ENCODE measurements around the gene PLXNA4.

The PLXNA4 gene

DNA sequence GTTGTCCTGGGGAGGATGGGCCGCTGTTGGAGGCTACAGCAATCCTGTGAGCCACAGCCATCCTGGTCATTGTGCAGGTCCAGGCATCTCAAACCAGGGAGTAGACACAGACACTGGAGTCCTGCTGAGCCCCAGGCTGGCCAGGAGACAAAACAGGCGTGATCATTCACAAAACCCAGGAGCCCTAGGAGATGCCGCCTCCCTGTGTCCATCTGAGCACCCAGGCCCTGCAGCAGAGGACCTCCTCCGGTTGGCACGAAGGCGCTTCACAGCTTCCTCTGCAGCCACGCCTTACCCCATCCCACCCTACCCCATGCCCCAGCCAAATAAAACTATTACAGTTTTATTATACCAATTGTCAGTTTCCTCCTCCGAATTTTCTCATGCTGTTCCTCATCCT lies 183.6 kb downstream of the PLXNA4 start (continued):
- TF ChIP-seq ZNF654 (tag by site-specific recombination; IDR thresholded peaks at IDR 0.05; ENCODE audit: low read depth): no peak
- TF ChIP-seq ZNF548 (tag by site-specific recombination; IDR thresholded peaks at IDR 0.05): no peak
- TF ChIP-seq, protein P1, sequence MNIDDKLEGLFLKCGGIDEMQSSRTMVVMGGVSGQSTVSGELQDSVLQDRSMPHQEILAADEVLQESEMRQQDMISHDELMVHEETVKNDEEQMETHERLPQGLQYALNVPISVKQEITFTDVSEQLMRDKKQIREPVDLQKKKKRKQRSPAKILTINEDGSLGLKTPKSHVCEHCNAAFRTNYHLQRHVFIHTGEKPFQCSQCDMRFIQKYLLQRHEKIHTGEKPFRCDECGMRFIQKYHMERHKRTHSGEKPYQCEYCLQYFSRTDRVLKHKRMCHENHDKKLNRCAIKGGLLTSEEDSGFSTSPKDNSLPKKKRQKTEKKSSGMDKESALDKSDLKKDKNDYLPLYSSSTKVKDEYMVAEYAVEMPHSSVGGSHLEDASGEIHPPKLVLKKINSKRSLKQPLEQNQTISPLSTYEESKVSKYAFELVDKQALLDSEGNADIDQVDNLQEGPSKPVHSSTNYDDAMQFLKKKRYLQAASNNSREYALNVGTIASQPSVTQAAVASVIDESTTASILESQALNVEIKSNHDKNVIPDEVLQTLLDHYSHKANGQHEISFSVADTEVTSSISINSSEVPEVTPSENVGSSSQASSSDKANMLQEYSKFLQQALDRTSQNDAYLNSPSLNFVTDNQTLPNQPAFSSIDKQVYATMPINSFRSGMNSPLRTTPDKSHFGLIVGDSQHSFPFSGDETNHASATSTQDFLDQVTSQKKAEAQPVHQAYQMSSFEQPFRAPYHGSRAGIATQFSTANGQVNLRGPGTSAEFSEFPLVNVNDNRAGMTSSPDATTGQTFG (tag by site-specific recombination; IDR thresholded peaks at IDR 0.05; ENCODE audit: borderline replicate concordance): no peak
- TF ChIP-seq ZNF626 (tag by site-specific recombination; IDR thresholded peaks at IDR 0.05): no peak
- no peak for TF ChIP-seq ZNF501 (tag by site-specific recombination; IDR thresholded peaks at IDR 0.05)
- TF ChIP-seq, protein P2, sequence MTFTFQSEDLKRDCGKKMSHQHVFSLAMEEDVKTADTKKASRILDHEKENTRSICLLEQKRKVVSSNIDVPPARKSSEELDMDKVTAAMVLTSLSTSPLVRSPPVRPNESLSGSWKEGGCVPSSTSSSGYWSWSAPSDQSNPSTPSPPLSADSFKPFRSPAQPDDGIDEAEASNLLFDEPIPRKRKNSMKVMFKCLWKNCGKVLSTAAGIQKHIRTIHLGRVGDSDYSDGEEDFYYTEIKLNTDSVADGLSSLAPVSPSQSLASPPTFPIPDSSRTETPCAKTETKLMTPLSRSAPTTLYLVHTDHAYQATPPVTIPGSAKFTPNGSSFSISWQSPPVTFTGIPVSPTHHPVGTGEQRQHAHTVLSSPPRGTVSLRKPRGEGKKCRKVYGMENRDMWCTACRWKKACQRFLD (tag by site-specific recombination; IDR thresholded peaks at IDR 0.05): no peak

DNA sequence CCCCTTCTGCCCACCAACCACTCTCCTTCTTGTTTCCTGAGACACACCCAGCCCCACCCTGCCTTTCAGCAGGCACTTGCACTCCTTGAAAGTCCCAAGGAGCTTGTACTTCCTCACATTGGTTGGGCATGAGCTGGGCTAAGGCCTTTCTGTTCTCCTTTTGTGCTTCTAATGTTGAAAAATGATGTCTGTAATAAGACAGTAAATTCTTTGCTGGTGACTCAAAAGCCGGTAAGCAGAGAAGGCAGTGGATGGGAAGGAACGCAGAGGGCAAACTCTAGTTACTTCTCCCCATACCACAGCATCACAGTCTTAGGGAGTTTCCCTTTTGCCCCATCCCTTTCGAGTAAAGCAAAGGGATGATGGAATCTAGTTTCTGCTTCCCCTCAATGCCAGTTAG lies 185.6 kb downstream of the PLXNA4 start:
- Histone ChIP-seq H3K9me3 (ENCODE audit: control insufficient read depth, insufficient read depth, low read depth, low read length) (no peaks in the 10 kb centered on the region), H3K36me3 (ENCODE audit: control insufficient read depth in 2 of 2, insufficient read depth in 1 of 2, low read length in 2 of 2) (no peaks in the 10 kb centered on the region), H3K4me1 (ENCODE audit: control insufficient read depth, insufficient read depth, low read length) (no peaks in the 10 kb centered on the region), H3K4me3 (ENCODE audit: low read depth, low read length) (no peak overlapping the region), H3K27ac (ENCODE audit: extremely low read depth, low read depth, low read length) (no peak overlapping the region)
- ChIA-PET POLR2A (no interaction called here), CTCF (interaction anchor here (0.8 kb wide), 1 partner anchor 25 kb away, joined by 4 read pairs; no protein-coding TSS in a partner anchor)
- TF ChIP-seq ZFHX2 (tag by site-specific recombination; conservative IDR thresholded peaks at IDR 0.05) (no peak), ZNF664 (tag by site-specific recombination; IDR thresholded peaks at IDR 0.05) (no peak), ZNF266 (tag by site-specific recombination; IDR thresholded peaks at IDR 0.05; ENCODE audit: low read depth) (no peak), ZNF16 (tag by site-specific recombination; IDR thresholded peaks at IDR 0.05; ENCODE audit: low read depth) (no peak), ZBTB48 (tag by site-specific recombination; IDR thresholded peaks at IDR 0.05) (no peak), ZNF558 (tag by site-specific recombination; IDR thresholded peaks at IDR 0.05) (no peak), ZNF37A (tag by site-specific recombination; IDR thresholded peaks at IDR 0.05) (no peak), ZNF544 (tag by site-specific recombination; IDR thresholded peaks at IDR 0.05) (no peak), ZNF114 (tag by site-specific recombination; IDR thresholded peaks at IDR 0.05) (no peak), ZNF777 (tag by site-specific recombination; IDR thresholded peaks at IDR 0.05; ENCODE audit: borderline replicate concordance) (no peak)
- TF ChIP-seq, protein P3, sequence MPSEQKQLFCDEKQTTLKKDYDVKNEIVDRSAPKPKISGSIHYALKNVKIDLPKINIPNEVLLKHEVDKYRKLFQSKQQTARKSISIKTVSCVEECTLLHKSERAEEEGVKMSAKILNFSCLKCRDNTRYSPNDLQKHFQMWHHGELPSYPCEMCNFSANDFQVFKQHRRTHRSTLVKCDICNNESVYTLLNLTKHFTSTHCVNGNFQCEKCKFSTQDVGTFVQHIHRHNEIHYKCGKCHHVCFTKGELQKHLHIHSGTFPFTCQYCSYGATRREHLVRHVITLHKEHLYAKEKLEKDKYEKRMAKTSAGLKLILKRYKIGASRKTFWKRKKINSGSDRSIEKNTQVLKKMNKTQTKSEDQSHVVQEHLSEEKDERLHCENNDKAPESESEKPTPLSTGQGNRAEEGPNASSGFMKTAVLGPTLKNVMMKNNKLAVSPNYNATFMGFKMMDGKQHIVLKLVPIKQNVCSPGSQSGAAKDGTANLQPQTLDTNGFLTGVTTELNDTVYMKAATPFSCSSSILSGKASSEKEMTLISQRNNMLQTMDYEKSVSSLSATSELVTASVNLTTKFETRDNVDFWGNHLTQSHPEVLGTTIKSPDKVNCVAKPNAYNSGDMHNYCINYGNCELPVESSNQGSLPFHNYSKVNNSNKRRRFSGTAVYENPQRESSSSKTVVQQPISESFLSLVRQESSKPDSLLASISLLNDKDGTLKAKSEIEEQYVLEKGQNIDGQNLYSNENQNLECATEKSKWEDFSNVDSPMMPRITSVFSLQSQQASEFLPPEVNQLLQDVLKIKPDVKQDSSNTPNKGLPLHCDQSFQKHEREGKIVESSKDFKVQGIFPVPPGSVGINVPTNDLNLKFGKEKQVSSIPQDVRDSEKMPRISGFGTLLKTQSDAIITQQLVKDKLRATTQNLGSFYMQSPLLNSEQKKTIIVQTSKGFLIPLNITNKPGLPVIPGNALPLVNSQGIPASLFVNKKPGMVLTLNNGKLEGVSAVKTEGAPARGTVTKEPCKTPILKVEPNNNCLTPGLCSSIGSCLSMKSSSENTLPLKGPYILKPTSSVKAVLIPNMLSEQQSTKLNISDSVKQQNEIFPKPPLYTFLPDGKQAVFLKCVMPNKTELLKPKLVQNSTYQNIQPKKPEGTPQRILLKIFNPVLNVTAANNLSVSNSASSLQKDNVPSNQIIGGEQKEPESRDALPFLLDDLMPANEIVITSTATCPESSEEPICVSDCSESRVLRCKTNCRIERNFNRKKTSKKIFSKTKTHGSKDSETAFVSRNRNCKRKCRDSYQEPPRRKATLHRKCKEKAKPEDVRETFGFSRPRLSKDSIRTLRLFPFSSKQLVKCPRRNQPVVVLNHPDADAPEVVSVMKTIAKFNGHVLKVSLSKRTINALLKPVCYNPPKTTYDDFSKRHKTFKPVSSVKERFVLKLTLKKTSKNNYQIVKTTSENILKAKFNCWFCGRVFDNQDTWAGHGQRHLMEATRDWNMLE (tag by site-specific recombination; conservative IDR thresholded peaks at IDR 0.05; ENCODE audit: low read depth): no peak
- TF ChIP-seq, protein P4, sequence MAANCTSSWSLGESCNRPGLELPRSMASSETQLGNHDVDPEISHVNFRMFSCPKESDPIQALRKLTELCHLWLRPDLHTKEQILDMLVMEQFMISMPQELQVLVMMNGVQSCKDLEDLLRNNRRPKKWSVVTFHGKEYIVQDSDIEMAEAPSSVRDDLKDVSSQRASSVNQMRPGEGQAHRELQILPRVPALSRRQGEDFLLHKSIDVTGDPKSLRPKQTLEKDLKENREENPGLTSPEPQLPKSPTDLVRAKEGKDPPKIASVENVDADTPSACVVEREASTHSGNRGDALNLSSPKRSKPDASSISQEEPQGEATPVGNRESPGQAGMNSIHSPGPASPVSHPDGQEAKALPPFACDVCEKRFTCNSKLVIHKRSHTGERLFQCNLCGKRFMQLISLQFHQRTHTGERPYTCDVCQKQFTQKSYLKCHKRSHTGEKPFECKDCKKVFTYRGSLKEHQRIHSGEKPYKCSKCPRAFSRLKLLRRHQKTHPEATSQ (tag by site-specific recombination; IDR thresholded peaks at IDR 0.05): no peak
- TF ChIP-seq, protein P5, sequence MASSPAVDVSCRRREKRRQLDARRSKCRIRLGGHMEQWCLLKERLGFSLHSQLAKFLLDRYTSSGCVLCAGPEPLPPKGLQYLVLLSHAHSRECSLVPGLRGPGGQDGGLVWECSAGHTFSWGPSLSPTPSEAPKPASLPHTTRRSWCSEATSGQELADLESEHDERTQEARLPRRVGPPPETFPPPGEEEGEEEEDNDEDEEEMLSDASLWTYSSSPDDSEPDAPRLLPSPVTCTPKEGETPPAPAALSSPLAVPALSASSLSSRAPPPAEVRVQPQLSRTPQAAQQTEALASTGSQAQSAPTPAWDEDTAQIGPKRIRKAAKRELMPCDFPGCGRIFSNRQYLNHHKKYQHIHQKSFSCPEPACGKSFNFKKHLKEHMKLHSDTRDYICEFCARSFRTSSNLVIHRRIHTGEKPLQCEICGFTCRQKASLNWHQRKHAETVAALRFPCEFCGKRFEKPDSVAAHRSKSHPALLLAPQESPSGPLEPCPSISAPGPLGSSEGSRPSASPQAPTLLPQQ (tag by site-specific recombination; IDR thresholded peaks at IDR 0.05): no peak
- TF ChIP-seq, protein P6, sequence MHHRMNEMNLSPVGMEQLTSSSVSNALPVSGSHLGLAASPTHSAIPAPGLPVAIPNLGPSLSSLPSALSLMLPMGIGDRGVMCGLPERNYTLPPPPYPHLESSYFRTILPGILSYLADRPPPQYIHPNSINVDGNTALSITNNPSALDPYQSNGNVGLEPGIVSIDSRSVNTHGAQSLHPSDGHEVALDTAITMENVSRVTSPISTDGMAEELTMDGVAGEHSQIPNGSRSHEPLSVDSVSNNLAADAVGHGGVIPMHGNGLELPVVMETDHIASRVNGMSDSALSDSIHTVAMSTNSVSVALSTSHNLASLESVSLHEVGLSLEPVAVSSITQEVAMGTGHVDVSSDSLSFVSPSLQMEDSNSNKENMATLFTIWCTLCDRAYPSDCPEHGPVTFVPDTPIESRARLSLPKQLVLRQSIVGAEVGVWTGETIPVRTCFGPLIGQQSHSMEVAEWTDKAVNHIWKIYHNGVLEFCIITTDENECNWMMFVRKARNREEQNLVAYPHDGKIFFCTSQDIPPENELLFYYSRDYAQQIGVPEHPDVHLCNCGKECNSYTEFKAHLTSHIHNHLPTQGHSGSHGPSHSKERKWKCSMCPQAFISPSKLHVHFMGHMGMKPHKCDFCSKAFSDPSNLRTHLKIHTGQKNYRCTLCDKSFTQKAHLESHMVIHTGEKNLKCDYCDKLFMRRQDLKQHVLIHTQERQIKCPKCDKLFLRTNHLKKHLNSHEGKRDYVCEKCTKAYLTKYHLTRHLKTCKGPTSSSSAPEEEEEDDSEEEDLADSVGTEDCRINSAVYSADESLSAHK (tag by site-specific recombination; IDR thresholded peaks at IDR 0.05): no peak
- TF ChIP-seq, protein P7, sequence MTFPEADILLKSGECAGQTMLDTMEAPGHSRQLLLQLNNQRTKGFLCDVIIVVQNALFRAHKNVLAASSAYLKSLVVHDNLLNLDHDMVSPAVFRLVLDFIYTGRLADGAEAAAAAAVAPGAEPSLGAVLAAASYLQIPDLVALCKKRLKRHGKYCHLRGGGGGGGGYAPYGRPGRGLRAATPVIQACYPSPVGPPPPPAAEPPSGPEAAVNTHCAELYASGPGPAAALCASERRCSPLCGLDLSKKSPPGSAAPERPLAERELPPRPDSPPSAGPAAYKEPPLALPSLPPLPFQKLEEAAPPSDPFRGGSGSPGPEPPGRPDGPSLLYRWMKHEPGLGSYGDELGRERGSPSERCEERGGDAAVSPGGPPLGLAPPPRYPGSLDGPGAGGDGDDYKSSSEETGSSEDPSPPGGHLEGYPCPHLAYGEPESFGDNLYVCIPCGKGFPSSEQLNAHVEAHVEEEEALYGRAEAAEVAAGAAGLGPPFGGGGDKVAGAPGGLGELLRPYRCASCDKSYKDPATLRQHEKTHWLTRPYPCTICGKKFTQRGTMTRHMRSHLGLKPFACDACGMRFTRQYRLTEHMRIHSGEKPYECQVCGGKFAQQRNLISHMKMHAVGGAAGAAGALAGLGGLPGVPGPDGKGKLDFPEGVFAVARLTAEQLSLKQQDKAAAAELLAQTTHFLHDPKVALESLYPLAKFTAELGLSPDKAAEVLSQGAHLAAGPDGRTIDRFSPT (tag by site-specific recombination; IDR thresholded peaks at IDR 0.05): no peak

Measured in HEK293 (cell line).